Jurkat, Clone E6-1 (cell line): ENCODE measurements around the gene LTBP2.

ENCODE experiments used
- DNase-seq: peaks from one replicate; pipeline ENCODE4 v3.0.0-alpha.2; 2011; ENCODE audit warnings: low read depth, low spot score
- H3K4me3 ChIP-seq: 2 replicates; pipeline ENCODE4 v1.5.1; 2011; ENCODE audit warnings: mild to moderate bottlenecking, low read length, control low read depth, moderate library complexity

The LTBP2 gene

GRCh38 chr14:74504874-74505720 lies 106.9 kb downstream of the LTBP2 start:
- H3K4me3 ChIP-seq, result no peak overlapping the region
- DNase-seq, result no peak

DNA sequence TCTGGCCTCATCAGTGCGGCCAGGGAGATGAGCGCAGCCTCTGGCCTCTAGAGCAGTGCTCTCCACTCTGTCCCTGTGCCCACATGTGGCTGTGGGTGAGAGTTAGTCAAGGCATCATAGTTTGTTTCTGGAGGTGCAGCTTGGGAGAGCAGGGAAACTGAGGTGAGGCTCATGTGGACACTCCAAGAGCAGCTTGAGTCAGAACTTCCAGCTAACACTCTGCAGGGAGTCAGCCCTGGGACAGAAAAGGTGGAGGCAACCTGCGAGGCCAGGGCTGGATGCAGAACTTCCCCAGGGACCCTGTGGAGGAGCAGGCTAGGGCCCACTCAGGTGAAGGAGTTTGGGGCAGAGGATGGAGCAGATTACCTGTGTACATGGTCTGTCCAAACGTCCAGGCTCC lies 107.6 kb downstream of the LTBP2 start:
- no peak for DNase-seq
- H3K4me3 ChIP-seq, result no peak overlapping the region

- no peak for DNase-seq
- no peak overlapping the region for H3K4me3 ChIP-seq
Measured at GRCh38 chr14:74503938-74504335, 108.1 kb downstream of the LTBP2 start.

- no peak overlapping the region for H3K4me3 ChIP-seq
- no peak for DNase-seq
Measured at GRCh38 chr14:74503291-74503937, 108.6 kb downstream of the LTBP2 start.

DNA sequence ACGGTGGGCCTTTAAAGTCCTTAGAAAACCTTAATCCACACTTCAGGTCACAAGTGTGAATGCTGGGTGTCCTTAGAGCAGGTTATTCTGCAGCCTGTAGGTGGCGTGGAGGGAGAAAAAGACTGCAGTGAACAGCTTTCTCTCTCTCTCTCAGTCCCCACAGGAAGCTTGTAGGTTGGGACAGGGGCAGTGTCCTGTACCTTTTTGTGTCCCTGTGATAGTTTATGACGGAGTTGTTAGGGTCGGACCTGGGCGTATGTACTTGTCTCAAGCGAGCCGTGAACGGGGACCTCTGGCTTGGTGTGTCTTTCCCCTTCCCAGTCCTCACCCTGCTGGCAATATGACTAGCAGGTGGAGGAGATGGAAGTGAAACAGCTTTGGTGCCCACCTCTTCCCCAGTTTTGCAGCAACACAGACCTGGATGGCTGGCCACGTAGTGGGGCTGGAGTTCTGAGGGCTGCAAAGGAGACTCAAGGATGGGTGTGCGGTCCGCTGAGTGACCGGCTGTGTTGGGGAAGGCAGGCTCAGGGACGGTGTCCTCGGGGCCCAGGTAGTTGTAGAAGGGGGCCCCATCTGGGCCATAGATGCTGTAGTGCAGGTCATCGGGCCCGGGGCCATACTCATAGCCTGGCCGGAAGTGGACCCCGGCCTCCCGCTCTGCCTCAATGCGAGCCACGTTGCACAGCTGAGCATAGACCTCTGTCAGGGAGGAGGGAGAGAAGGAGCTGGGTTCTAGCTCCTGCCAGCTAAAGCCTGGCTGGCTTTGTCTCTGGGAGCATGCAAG lies 109.6 kb downstream of the LTBP2 start:
- no peak overlapping the region for H3K4me3 ChIP-seq
- peak; percentile 41 for DNase-seq

GRCh38 chr14:74501691-74502090 lies 110.3 kb downstream of the LTBP2 start:
- no peak overlapping the region for H3K4me3 ChIP-seq
- no peak for DNase-seq

DNA sequence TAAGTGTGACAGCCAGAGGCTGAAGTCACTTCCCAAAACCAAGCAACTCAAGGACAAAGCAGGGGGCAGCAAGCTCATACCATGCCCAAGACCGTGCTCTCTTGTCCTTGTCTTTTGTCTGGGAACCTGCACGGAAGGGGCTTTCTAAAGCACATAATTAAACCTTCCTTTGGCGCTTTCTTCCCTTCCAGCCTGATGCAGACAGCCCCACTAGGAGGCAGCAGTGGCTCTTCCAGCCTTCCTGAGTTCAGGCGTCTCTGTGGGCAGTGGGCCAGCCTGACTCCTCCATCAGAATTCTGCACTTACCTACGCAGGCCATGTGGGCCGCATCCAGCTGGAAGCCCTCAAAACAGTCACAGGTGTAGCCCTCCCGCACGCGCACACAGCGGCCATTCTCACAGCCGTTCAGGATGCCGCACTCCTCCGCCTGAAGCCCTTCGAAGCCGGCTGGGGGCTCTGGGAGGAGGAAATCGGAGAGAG lies 110.9 kb downstream of the LTBP2 start:
- H3K4me3 ChIP-seq, result no peak overlapping the region
- DNase-seq, result no peak

- H3K4me3 ChIP-seq, result no peak overlapping the region
- DNase-seq, result no peak
Measured at GRCh38 chr14:74500417-74501134, 111.5 kb downstream of the LTBP2 start.

GRCh38 chr14:74495356-74495755 lies 116.7 kb downstream of the LTBP2 start:
- peak overlapping the region; percentile 4 for H3K4me3 ChIP-seq
- peak; percentile 39 for DNase-seq

DNA sequence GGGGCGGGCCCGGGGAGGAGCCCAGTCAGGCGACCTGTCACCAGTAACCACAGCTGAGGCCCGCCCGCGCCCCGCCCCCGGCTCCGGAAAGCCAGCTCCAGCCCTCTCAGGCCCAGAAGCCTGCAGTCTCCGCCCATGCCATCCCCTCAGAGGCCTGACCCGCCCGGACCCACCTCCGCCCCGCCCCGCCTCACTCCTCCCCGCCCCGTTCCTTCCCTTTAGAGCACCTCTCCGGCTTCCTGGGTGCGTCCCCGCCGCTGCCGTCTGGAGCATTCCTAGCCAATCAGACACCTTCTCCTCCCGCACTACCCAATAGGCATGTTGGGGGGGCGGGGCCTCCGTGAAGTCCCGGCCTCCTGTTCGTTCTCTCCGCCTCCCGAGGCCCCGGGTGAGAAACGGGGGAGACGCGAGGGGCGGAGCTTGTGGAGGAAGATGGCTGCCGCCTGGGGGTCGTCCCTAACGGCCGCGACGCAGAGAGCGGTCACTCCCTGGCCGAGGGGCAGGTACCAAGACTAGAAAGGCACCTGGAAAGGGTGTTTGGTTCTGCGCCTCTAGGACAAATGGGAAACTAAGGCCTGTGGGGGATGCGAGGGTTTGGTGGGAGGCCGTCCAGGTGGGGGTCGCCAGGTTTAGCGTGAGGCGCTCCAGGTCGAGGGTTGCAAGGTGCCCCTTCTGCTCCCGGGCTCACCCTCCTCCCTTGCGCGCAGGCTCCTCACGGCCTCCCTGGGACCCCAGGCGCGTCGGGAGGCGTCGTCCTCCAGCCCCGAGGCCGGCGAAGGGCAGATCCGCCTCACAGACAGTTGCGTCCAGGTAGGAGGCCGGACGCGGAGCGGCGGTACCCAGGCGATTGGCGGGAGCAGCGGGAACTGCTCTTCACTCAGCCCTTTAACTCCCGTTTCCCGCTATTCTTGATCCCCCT lies 118.4 kb downstream of the LTBP2 start, which contains the start of gene ISCA2:
ISCA2 (plus strand) TSS at position 423 of the 919 bp plus-strand sequence; CDS start at position 433, 10 bp downstream.
- peak within 1 kb of the TSS; percentile 92 for H3K4me3 ChIP-seq
- peak; percentile 98 for DNase-seq

DNA sequence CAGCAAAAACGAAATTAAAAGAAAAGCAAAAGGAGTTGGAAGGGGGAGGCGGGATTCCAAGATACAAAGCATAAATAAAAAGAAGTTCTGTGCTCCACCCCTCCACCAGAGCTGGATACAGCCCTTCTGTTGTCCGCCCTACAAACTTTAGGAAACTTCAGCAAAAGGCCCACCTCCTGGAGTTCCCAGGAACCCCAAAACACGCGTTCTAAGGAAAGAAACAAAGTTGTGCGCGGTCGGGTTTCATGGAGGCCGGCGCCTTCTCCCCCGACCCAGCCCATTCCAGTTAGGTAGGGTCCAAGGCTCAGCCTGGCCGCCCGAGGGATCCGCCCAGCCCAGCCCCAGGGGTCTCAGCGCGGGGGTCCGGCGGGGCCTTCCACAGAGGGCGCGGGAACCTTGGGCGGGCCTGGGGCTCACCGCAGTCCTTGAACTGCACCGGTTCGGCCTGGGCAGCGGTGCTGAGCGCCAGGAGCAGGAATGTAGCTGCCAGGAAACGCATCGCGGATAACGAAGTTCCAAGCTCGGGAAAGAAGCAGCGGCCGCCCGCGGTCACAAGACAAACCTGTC lies 119.2 kb downstream of the LTBP2 start, which contains the start of gene NPC2:
NPC2 (minus strand) TSS at position 530 of the 567 bp plus-strand sequence; CDS start at position 499, 31 bp downstream.
- DNase-seq, result no peak
- H3K4me3 ChIP-seq, result peak within 1 kb of the TSS; percentile 92

GRCh38 chr14:74491956-74492775 lies 119.9 kb downstream of the LTBP2 start:
- H3K4me3 ChIP-seq, result peak overlapping the region; percentile 73
- DNase-seq, result no peak

GRCh38 chr14:74490486-74490885 lies 121.6 kb downstream of the LTBP2 start:
- no peak overlapping the region for H3K4me3 ChIP-seq
- no peak for DNase-seq

- no peak for DNase-seq
- H3K4me3 ChIP-seq, result no peak overlapping the region
Measured at GRCh38 chr14:74488786-74489397, 123.1 kb downstream of the LTBP2 start.

- no peak overlapping the region for H3K4me3 ChIP-seq
Measured at GRCh38 chr14:74486164-74486563, 125.9 kb downstream of the LTBP2 start.

DNA sequence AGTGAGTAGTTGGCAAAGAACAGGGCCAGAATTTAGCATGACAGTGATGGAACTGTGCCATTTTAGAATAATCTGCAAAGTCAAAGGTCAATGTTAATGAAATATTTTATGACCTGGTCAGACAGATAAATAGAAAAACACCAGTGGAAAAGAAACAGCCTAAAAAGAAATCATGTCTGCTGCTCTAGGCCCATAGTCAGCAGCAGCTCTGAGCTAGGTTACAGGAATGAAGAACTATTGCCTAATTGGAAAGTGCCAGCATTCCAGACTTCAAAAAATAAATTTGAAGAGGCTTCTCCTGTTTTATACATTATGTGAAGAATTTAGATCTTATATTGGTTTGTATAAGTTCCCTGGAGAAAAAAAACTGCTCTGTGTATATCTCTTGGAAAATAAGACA lies 128.7 kb downstream of the LTBP2 start:
- no peak for DNase-seq

More at GRCh38 chr14:74486164-74486563, 125.9 kb downstream of the LTBP2 start:
- DNase-seq, result no peak

More for the DNA sequence above, 128.7 kb downstream of the LTBP2 start:
- no peak overlapping the region for H3K4me3 ChIP-seq
